HepG2 (cell line): ENCODE measurements around the gene TMEM121. TPM values are rescaled to one million over a fixed set of nuclear protein-coding genes. Genes with fewer than 3 reads are reported as not detected.

Experiments
- ATAC-seq: fragments of 200-7000 bp; cut with Tn5 transposase; 3 replicates; pipeline ENCODE4 v1.9.1; 2020; ENCODE audit warnings: mild to moderate bottlenecking, moderate library complexity
- BruUV-seq: library from RNA; stranded (reverse); fragments of 400-500 nt; replicated peaks from 2 replicates; lab custom pipeline; 2021; lab: Mats Ljungman, UMichigan
- CTCF ChIA-PET: fragments of 300-600 bp; formaldehyde crosslinking; extraction: SDS; loops from one replicate; lab custom pipeline; 2021; ENCODE audit warnings: low total read pairs, inconsistent platforms, low intra/inter-chr PET ratio; lab: Yijun Ruan, JAX
- POLR2A ChIA-PET: fragments of 350-600 bp; sonication (Branson Sonifier 250); formaldehyde crosslinking; loops from one replicate; lab custom pipeline; 2020; ENCODE audit warnings: antibody characterized with exemption, inconsistent platforms; lab: Yijun Ruan, JAX
- DNase-seq: peaks from one replicate; pipeline ENCODE4 v3.0.0-alpha.2; 2015; ENCODE audit warnings: low spot score
- FAIRE-seq: peaks from 3 replicates; lab custom pipeline; 2011; peaks lifted over from hg19 to GRCh38; lab: Jason Lieb, UNC
- H2AFZ ChIP-seq: one replicate; pipeline ENCODE4 v1.6.1; 2011; ENCODE audit warnings: low read length, inconsistent platforms
- H3K27ac ChIP-seq: fragments of 300-600 bp; 3 replicates; pipeline ENCODE4 v1.8.0; 2011; ENCODE audit warnings: mixed run types, mild to moderate bottlenecking, mixed read lengths, low read length, inconsistent platforms; ENCODE audit not compliant: insufficient read depth; ENCODE audit errors: extremely low read length
- H3K27me3 ChIP-seq, 2 experiments: fragments of 200-600 bp in 1 of 2; 2 replicates in 1 of 2; 3 replicates in 1 of 2; pipeline versions ENCODE4 v1.6.0 to v1.8.0; 2011; ENCODE audit warnings: low read length in 2 of 2, mild to moderate bottlenecking in 2 of 2, moderate library complexity in 2 of 2, inconsistent platforms in 1 of 2; ENCODE audit not compliant: insufficient read depth in 2 of 2, control insufficient read depth in 1 of 2
- H3K36me3 ChIP-seq, 2 experiments: fragments of 200-600 bp in 1 of 2; replicated peaks in 1 of 2; 2 replicates in 1 of 2; 3 replicates in 1 of 2; pipeline versions ENCODE4 v1.5.1 to v1.8.0; 2011; ENCODE audit warnings: low read length in 2 of 2, inconsistent platforms in 1 of 2; ENCODE audit not compliant: insufficient read depth in 2 of 2, control insufficient read depth in 1 of 2
- H3K4me1 ChIP-seq: 2 replicates; pipeline ENCODE4 v1.5.1; 2012; ENCODE audit warnings: low read length, inconsistent platforms; ENCODE audit not compliant: insufficient read depth
- H3K4me2 ChIP-seq: 2 replicates; pipeline ENCODE4 v1.6.0; 2011; ENCODE audit warnings: low read depth, low read length, inconsistent platforms
- H3K4me3 ChIP-seq, 3 experiments: fragments of 200-600 bp in 1 of 3; sonication (generic), shearing (Covaris generic) in 1 of 3; replicated peaks in 1 of 3; 2 replicates each; pipeline ENCODE4 v1.5.1; 2011 to 2016; ENCODE audit warnings: low read length in 3 of 3, inconsistent platforms in 2 of 3, low read depth in 2 of 3, mild to moderate bottlenecking in 2 of 3, control low read depth in 1 of 3, mixed read lengths in 1 of 3; ENCODE audit not compliant: insufficient read depth in 1 of 3
- H3K79me2 ChIP-seq: one replicate; pipeline ENCODE4 v1.6.1; 2011; ENCODE audit warnings: low read length, inconsistent platforms; ENCODE audit not compliant: insufficient read depth
- H3K9ac ChIP-seq: 2 replicates; pipeline ENCODE4 v1.6.0; 2011; ENCODE audit warnings: mild to moderate bottlenecking, low read depth, low read length, inconsistent platforms; ENCODE audit not compliant: insufficient read depth
- H3K9me3 ChIP-seq: 2 replicates; pipeline ENCODE4 v1.5.1; 2012; ENCODE audit warnings: mild to moderate bottlenecking, low read length
- H4K20me1 ChIP-seq: 2 replicates; pipeline ENCODE4 v1.6.0; 2011; ENCODE audit warnings: inconsistent platforms, mild to moderate bottlenecking, low read length, moderate library complexity; ENCODE audit not compliant: insufficient read depth
- ADNP ChIP-seq: sonication (generic); formaldehyde crosslinking; IDR thresholded peaks from 2 replicates; pipeline ENCODE4 v1.4.0; 2020; ENCODE audit warnings: missing genetic modification reagents
- ATF7-NPFF ChIP-seq: sonication (generic); formaldehyde crosslinking; IDR thresholded peaks from 2 replicates; pipeline ENCODE4 v1.8.1; 2023; ENCODE audit warnings: mild to moderate bottlenecking, low read depth, missing genetic modification reagents, moderate library complexity
- DNMT3B ChIP-seq: conservative IDR thresholded peaks from 2 replicates; pipeline ENCODE4 v1.6.1; 2016; ENCODE audit warnings: missing biosample characterization, control low read depth
- ELF3 ChIP-seq: IDR thresholded peaks from 2 replicates; pipeline ENCODE4 v1.6.1; 2016; ENCODE audit warnings: missing genetic modification reagents, missing compliant biosample characterization
- HNRNPLL ChIP-seq: fragments of 200-400 bp; formaldehyde crosslinking; IDR thresholded peaks from 2 replicates; pipeline ENCODE4 v1.6.1; 2017; ENCODE audit warnings: mild to moderate bottlenecking, low read depth, low read length; ENCODE audit not compliant: poor library complexity, severe bottlenecking
- SALL1 ChIP-seq: sonication (generic); formaldehyde crosslinking; IDR thresholded peaks from 2 replicates; pipeline ENCODE4 v1.8.0; 2022; ENCODE audit warnings: mild to moderate bottlenecking, missing genetic modification reagents
- SCMH1 ChIP-seq: sonication (generic); formaldehyde crosslinking; IDR thresholded peaks from 2 replicates; pipeline ENCODE4 v1.9.0; 2021; ENCODE audit warnings: missing genetic modification reagents, mild to moderate bottlenecking, borderline replicate concordance
- SIX4 ChIP-seq: sonication (generic); formaldehyde crosslinking; IDR thresholded peaks from 2 replicates; pipeline ENCODE4 v1.4.0; 2020; ENCODE audit warnings: missing genetic modification reagents
- SPEN ChIP-seq: sonication (generic); formaldehyde crosslinking; IDR thresholded peaks from 2 replicates; pipeline ENCODE4 v1.5.1; 2020; ENCODE audit warnings: low read depth, mild to moderate bottlenecking, missing genetic modification reagents
- TBL1XR1 ChIP-seq: fragments of 150-350 bp; IDR thresholded peaks from 2 replicates; pipeline ENCODE4 v1.6.1; 2014; ENCODE audit warnings: borderline replicate concordance, low read length; ENCODE audit not compliant: partially characterized antibody
- ZMAT3 ChIP-seq: sonication (generic); formaldehyde crosslinking; conservative IDR thresholded peaks from 2 replicates; pipeline ENCODE4 v1.7.0; 2021; ENCODE audit warnings: missing genetic modification reagents
- ZNF788 ChIP-seq: sonication (generic); formaldehyde crosslinking; IDR thresholded peaks from 2 replicates; pipeline ENCODE4 v1.5.0; 2020; ENCODE audit warnings: mild to moderate bottlenecking, missing genetic modification reagents, borderline replicate concordance
- ZNF850 ChIP-seq: sonication (generic); formaldehyde crosslinking; conservative IDR thresholded peaks from 2 replicates; pipeline ENCODE4 v1.9.0; 2021; ENCODE audit warnings: mild to moderate bottlenecking, missing genetic modification reagents
- WGBS: methylation state at CpG from one replicate; pipeline ENCODE4 v1.1.6; 2017; ENCODE audit warnings: low lambda C conversion rate; 5-methylcytosine and 5-hydroxymethylcytosine counted together
- in situ Hi-C: cut with HindIII; loops from 2 replicates; pipeline ENCODE4 v1.10.0; 2017; ENCODE audit warnings: low pct_unique_long_range_greater_than_20kb; ENCODE audit not compliant: extremely low pct_ligation_motif_present
- intact Hi-C: fragments of 100-400 bp; cut with micrococcal nuclease; formaldehyde crosslinking; loops from one replicate; pipeline ENCODE4 v1.10.0; 2022; ENCODE audit not compliant: unreplicated experiment
- polyA plus RNA-seq, 8 experiments: library from polyadenylated mRNA; depleted of rRNA in 3 of 8; stranded (reverse) in 7 of 8; unstranded in 1 of 8; fragments of >200 nt; fragmentation: Illumina TruSeq in 4 of 8; extraction: Trizol in 4 of 8; gene quantifications; 2 replicates each; pipeline versions ENCODE4 v1.2.1 to v1.2.3, GENCODE V29; 2011 to 2016; ENCODE audit warnings: low read depth in 4 of 8, missing spikeins in 1 of 8, mixed read lengths in 1 of 8; ENCODE audit not compliant: insufficient read depth in 1 of 8
- total RNA-seq, 5 experiments: library from RNA; depleted of rRNA; stranded (reverse); fragments of >200 nt; fragmentation: Illumina TruSeq; extraction: Trizol; gene quantifications; 2 replicates each; pipeline ENCODE4 v1.2.3, GENCODE V29; 2016; ENCODE audit warnings: low read depth in 1 of 5
- TF ChIP-seq, protein P1 (sequence below): sonication (generic); formaldehyde crosslinking; IDR thresholded peaks from 2 replicates; pipeline ENCODE4 v1.4.0; 2020; ENCODE audit warnings: missing genetic modification reagents, borderline replicate concordance
- TF ChIP-seq, protein P2 (sequence below): sonication (generic); formaldehyde crosslinking; IDR thresholded peaks from 2 replicates; pipeline ENCODE4 v1.4.0; 2020; ENCODE audit warnings: missing genetic modification reagents

Gene TMEM121
- total and polyA plus RNA-seq, 2 of the 13 experiments (the other 11 are each of a cell fraction or from before 2014, with no cell fraction given), result 6.6 to 19.0 TPM

- no CpG with 5 or more reads among the region's 67 CpGs for WGBS
- Histone ChIP-seq H3K36me3 (0 out of 5 replicates have a peak, but pooled peaks cover 0 to 6% of the 10 kb centered on the region in 2 experiments), H3K4me2 (peak overlapping the region; percentile 85), H3K27ac (peak overlapping the region; percentile 51), H3K9ac (peak overlapping the region; percentile 76), H3K4me3 (peak overlapping the region; percentile 79 to 89 (median 80)), H3K9me3 (no peaks in the 10 kb centered on the region), H4K20me1 (no peaks in the 10 kb centered on the region), H2AFZ (no peak overlapping the region), H3K4me1 (peaks cover 41% of the 10 kb centered on the region), H3K79me2 (no peaks in the 10 kb centered on the region), H3K27me3 (peaks cover 0 to 18% of the 10 kb centered on the region in 2 experiments; a peak in 3 of 5 replicates)
- in situ Hi-C loops (loop anchor here (5.0 kb wide), 2 partner anchors 41 to 106 kb away; partner anchors contain the start of gene CRIP1), intact Hi-C loops (loop anchor here (2.0 kb wide), 1 partner anchor 47 kb away; no protein-coding TSS in a partner anchor)
- CTCF ChIA-PET, result interaction anchor here (1.1 to 4.1 kb wide), 3 partner anchors 38 to 80 kb away, joined by 3 to 15 read pairs (median 10); partner anchors contain the start of gene TEDC1
- ATAC-seq (peak; percentile 50), DNase-seq (peak; percentile 38), FAIRE-seq (no peak)
- POLR2A ChIA-PET, result interaction anchor here (1.0 to 1.7 kb wide), 4 partner anchors 28 to 47 kb away, joined by 4 to 10 read pairs (median 8); no protein-coding TSS in a partner anchor
- BruUV-seq, result no TSS peak
- TF ChIP-seq ZMAT3 (CRISPR knock-in tag), result 0 out of 2 replicates have a peak, but pooled peaks have one; percentile 62
- no peak for TF ChIP-seq ZNF850 (CRISPR knock-in tag)
- TF ChIP-seq ATF7-NPFF, result peak; percentile 51; the same call in 1 of the 2 replicates
- peak; percentile 70 for TF ChIP-seq ELF3 (CRISPR knock-in tag)
- no peak for TF ChIP-seq TBL1XR1
- TF ChIP-seq, protein P1, sequence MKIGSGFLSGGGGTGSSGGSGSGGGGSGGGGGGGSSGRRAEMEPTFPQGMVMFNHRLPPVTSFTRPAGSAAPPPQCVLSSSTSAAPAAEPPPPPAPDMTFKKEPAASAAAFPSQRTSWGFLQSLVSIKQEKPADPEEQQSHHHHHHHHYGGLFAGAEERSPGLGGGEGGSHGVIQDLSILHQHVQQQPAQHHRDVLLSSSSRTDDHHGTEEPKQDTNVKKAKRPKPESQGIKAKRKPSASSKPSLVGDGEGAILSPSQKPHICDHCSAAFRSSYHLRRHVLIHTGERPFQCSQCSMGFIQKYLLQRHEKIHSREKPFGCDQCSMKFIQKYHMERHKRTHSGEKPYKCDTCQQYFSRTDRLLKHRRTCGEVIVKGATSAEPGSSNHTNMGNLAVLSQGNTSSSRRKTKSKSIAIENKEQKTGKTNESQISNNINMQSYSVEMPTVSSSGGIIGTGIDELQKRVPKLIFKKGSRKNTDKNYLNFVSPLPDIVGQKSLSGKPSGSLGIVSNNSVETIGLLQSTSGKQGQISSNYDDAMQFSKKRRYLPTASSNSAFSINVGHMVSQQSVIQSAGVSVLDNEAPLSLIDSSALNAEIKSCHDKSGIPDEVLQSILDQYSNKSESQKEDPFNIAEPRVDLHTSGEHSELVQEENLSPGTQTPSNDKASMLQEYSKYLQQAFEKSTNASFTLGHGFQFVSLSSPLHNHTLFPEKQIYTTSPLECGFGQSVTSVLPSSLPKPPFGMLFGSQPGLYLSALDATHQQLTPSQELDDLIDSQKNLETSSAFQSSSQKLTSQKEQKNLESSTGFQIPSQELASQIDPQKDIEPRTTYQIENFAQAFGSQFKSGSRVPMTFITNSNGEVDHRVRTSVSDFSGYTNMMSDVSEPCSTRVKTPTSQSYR, result peak; percentile 23; the same call in 1 of the 2 replicates
- TF ChIP-seq ADNP, result no peak; the same call in 1 of the 2 replicates
- TF ChIP-seq SIX4 (CRISPR knock-in tag), result 0 out of 2 replicates have a peak, but pooled peaks have one; percentile 12
- peak; percentile 58; the same call in 1 of the 2 replicates for TF ChIP-seq SPEN (CRISPR knock-in tag)
- TF ChIP-seq, protein P2, sequence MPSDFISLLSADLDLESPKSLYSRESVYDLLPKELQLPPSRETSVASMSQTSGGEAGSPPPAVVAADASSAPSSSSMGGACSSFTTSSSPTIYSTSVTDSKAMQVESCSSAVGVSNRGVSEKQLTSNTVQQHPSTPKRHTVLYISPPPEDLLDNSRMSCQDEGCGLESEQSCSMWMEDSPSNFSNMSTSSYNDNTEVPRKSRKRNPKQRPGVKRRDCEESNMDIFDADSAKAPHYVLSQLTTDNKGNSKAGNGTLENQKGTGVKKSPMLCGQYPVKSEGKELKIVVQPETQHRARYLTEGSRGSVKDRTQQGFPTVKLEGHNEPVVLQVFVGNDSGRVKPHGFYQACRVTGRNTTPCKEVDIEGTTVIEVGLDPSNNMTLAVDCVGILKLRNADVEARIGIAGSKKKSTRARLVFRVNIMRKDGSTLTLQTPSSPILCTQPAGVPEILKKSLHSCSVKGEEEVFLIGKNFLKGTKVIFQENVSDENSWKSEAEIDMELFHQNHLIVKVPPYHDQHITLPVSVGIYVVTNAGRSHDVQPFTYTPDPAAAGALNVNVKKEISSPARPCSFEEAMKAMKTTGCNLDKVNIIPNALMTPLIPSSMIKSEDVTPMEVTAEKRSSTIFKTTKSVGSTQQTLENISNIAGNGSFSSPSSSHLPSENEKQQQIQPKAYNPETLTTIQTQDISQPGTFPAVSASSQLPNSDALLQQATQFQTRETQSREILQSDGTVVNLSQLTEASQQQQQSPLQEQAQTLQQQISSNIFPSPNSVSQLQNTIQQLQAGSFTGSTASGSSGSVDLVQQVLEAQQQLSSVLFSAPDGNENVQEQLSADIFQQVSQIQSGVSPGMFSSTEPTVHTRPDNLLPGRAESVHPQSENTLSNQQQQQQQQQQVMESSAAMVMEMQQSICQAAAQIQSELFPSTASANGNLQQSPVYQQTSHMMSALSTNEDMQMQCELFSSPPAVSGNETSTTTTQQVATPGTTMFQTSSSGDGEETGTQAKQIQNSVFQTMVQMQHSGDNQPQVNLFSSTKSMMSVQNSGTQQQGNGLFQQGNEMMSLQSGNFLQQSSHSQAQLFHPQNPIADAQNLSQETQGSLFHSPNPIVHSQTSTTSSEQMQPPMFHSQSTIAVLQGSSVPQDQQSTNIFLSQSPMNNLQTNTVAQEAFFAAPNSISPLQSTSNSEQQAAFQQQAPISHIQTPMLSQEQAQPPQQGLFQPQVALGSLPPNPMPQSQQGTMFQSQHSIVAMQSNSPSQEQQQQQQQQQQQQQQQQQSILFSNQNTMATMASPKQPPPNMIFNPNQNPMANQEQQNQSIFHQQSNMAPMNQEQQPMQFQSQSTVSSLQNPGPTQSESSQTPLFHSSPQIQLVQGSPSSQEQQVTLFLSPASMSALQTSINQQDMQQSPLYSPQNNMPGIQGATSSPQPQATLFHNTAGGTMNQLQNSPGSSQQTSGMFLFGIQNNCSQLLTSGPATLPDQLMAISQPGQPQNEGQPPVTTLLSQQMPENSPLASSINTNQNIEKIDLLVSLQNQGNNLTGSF (CRISPR knock-in tag), result 0 out of 2 replicates have a peak, but pooled peaks have one; percentile 31
- TF ChIP-seq DNMT3B (CRISPR knock-in tag), result no peak
- peak; percentile 89 for TF ChIP-seq HNRNPLL
- peak; percentile 83; the same call in 1 of the 2 replicates for TF ChIP-seq ZNF788 (CRISPR knock-in tag)
- peak; percentile 72 for TF ChIP-seq SALL1 (CRISPR knock-in tag)
- no peak for TF ChIP-seq SCMH1 (CRISPR knock-in tag)
Observed at GRCh38 chr14:105527826-105528585, 1.6 kb downstream of the TMEM121 start.
